ENCODE data around the gene CCDC12. TPM values are rescaled to one million over a fixed set of nuclear protein-coding genes. Genes with fewer than 3 reads are reported as not detected.

CCDC12 gene
- total RNA-seq, 1 experiment from 2014 or later, result 47.3 TPM

DNA sequence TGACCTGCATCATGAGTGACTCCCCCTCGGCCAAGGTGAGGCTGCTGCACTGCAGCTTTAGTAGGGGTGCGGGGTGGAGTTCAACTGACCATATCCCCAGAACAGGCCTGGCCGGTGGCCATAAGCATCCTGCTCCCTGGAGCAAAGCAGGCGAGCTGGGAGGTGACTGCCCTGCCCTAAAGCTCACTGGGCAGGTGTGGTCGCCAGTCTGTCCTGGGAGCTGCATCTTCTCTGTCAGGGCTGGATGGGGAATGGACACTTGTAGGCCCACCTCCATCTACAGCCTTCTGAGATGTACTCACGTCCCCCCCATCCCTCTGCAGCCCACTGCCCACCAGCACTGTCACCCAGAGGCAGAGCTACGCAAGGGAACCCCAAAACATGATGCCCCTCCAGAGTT lies 17.4 kb upstream of the CCDC12 start:
- Mint-ChIP-seq H3K36me3 (ENCODE audit: insufficient read depth, unreplicated experiment) (peaks cover 56% of the 10 kb centered on the region), H3K9me3 (ENCODE audit: low read depth, unreplicated experiment) (no peaks in the 10 kb centered on the region), H3K27me3 (ENCODE audit: unreplicated experiment) (no peaks in the 10 kb centered on the region), H3K4me3 (ENCODE audit: low read depth, unreplicated experiment) (no peak overlapping the region), H3K27ac (ENCODE audit: unreplicated experiment) (no peak overlapping the region), H3K4me1 (ENCODE audit: low read depth, unreplicated experiment) (peaks cover 9% of the 10 kb centered on the region)
- TF ChIP-seq, protein P1, sequence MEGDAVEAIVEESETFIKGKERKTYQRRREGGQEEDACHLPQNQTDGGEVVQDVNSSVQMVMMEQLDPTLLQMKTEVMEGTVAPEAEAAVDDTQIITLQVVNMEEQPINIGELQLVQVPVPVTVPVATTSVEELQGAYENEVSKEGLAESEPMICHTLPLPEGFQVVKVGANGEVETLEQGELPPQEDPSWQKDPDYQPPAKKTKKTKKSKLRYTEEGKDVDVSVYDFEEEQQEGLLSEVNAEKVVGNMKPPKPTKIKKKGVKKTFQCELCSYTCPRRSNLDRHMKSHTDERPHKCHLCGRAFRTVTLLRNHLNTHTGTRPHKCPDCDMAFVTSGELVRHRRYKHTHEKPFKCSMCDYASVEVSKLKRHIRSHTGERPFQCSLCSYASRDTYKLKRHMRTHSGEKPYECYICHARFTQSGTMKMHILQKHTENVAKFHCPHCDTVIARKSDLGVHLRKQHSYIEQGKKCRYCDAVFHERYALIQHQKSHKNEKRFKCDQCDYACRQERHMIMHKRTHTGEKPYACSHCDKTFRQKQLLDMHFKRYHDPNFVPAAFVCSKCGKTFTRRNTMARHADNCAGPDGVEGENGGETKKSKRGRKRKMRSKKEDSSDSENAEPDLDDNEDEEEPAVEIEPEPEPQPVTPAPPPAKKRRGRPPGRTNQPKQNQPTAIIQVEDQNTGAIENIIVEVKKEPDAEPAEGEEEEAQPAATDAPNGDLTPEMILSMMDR (IDR thresholded peaks at IDR 0.05; ENCODE audit: unreplicated experiment), result no peak
- CTCF ChIA-PET, result interaction anchor here (1.0 to 2.7 kb wide), 2 partner anchors 12 to 13 kb away, joined by 3 to 8 read pairs; no protein-coding TSS in a partner anchor
- no TSS peak for BruUV-seq (replicated peaks)
- intact Hi-C loops (cut with micrococcal nuclease; ENCODE audit: unreplicated experiment), result no loop called here
- DNase-seq, result no peak

DNA sequence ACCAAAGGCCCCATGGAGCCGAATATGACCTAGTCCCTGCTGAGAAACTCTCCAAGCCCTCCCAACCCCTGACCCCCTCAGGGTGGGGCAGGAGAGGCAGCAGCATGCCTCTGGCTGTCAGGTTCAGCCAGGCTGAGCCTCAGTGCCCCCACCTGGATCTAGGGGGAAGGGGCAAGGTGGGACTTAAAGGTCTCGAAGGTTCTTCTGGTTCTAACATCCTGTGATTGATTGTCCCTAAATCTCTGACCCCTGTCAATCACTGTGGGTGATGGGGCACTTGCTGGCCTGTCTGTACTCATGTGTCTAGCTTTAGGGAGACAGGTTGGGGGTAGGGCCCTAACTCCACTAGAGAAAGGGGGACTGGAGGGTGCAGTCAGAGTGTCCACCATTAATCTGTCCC lies 16.7 kb upstream of the CCDC12 start:
- intact Hi-C loops (cut with micrococcal nuclease; ENCODE audit: unreplicated experiment), result no loop called here
- Mint-ChIP-seq H3K4me3 (ENCODE audit: low read depth, unreplicated experiment) (no peak overlapping the region), H3K9me3 (ENCODE audit: low read depth, unreplicated experiment) (no peaks in the 10 kb centered on the region), H3K27me3 (ENCODE audit: unreplicated experiment) (no peaks in the 10 kb centered on the region), H3K27ac (ENCODE audit: unreplicated experiment) (no peak overlapping the region), H3K4me1 (ENCODE audit: low read depth, unreplicated experiment) (peaks cover 9% of the 10 kb centered on the region), H3K36me3 (ENCODE audit: insufficient read depth, unreplicated experiment) (peaks cover 49% of the 10 kb centered on the region)
- no peak for DNase-seq
- TF ChIP-seq, protein P1 (IDR thresholded peaks at IDR 0.05; ENCODE audit: unreplicated experiment), result no peak
- CTCF ChIA-PET, result interaction anchor here (1.0 to 2.7 kb wide), 2 partner anchors 11 to 13 kb away, joined by 3 to 8 read pairs; no protein-coding TSS in a partner anchor
- no TSS peak for BruUV-seq (replicated peaks)

DNA sequence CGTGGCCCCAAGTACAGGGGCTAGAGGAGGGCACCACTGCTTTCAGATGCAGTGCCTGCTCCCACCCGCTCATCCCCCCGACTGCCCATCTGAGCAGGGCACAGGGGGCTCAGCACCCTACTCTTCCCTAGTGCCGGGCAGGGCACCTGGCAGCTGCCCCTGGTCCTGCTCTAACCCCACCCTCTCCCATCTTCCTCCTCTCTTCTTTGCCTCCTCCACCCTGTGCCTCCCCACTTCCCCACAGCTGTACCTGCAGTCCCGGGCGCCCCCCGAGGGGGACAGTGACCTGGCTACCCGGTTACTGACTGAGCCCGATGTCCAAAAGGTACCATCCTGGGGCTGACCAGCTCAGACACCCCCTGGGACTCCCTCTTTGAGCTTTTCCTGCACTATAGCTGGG lies 15.7 kb upstream of the CCDC12 start:
- CTCF ChIA-PET, result interaction anchor here (2.7 kb wide), 1 partner anchor 10 kb away, joined by 8 read pairs; no protein-coding TSS in a partner anchor

DNA sequence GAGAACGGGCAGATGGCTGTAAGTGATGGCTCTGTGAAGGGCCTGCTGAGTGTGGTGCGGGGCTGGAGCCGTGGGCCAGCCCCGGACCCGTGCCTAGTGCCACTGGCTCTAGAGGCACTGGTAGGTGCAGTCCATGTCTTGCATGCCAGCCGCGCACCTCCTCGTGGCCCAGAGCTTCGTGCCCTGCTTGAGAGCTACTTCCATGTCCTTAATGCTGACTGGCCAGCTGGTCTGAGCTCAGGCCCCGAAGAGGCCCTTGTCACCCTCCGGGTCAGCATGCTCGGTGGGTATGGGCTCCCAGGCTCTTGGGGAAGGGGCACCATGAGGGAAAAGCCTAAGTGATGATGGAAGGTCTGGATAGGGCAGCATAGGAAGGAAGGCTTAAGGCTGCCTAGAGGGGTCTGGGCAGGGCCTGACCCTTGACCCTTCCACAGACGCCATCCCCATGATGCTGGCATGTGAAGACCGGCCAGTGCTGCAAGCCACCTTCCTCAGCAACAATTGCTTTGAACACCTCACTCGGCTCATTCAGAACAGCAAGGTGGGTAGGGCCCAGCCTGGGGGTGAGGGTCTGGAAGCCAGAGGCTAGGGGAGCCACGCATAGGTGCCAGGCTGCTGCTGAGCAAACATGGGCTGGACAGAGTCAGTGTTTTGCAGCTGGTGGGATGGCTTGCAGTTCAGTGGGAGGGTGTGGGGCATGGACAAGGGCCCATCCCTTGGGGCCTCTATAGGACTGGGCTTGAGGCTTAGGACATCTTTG lies 15.0 kb upstream of the CCDC12 start:
- H3K27me3 Mint-ChIP-seq (ENCODE audit: unreplicated experiment), result no peaks in the 10 kb centered on the region

More for the DNA sequence above, 15.7 kb upstream of the CCDC12 start:
- Mint-ChIP-seq H3K9me3 (ENCODE audit: low read depth, unreplicated experiment) (no peaks in the 10 kb centered on the region), H3K4me1 (ENCODE audit: low read depth, unreplicated experiment) (peaks cover 9% of the 10 kb centered on the region), H3K36me3 (ENCODE audit: insufficient read depth, unreplicated experiment) (peaks cover 40% of the 10 kb centered on the region), H3K27ac (ENCODE audit: unreplicated experiment) (no peak overlapping the region), H3K27me3 (ENCODE audit: unreplicated experiment) (no peaks in the 10 kb centered on the region), H3K4me3 (ENCODE audit: low read depth, unreplicated experiment) (no peak overlapping the region)
- intact Hi-C loops (cut with micrococcal nuclease; ENCODE audit: unreplicated experiment), result no loop called here
- TF ChIP-seq, protein P1 (IDR thresholded peaks at IDR 0.05; ENCODE audit: unreplicated experiment), result no peak
- no peak for DNase-seq
- BruUV-seq (replicated peaks), result no TSS peak

More for the DNA sequence above, 15.0 kb upstream of the CCDC12 start:
- no TSS peak for BruUV-seq (replicated peaks)
- Mint-ChIP-seq H3K27ac (ENCODE audit: unreplicated experiment) (no peak overlapping the region), H3K4me3 (ENCODE audit: low read depth, unreplicated experiment) (no peak overlapping the region), H3K36me3 (ENCODE audit: insufficient read depth, unreplicated experiment) (peaks cover 35% of the 10 kb centered on the region), H3K9me3 (ENCODE audit: low read depth, unreplicated experiment) (no peaks in the 10 kb centered on the region), H3K4me1 (ENCODE audit: low read depth, unreplicated experiment) (peaks cover 9% of the 10 kb centered on the region)
- CTCF ChIA-PET, result interaction anchor here (1.0 to 2.7 kb wide), 2 partner anchors 10 kb away, joined by 4 to 8 read pairs; no protein-coding TSS in a partner anchor
- intact Hi-C loops (cut with micrococcal nuclease; ENCODE audit: unreplicated experiment), result no loop called here
- DNase-seq, result no peak
- TF ChIP-seq, protein P1 (IDR thresholded peaks at IDR 0.05; ENCODE audit: unreplicated experiment), result no peak

Measured in Calu3 (cell line).